HG03280 (cell line): ENCODE measurements around the gene CSGALNACT2.

ENCODE experiments used
- ATAC-seq: cut with Tn5 transposase; IDR thresholded peaks from one replicate; pipeline ENCODE4 v1.9.1; 2021; ENCODE audit warnings: mild to moderate bottlenecking, moderate library complexity; ENCODE audit not compliant: unreplicated experiment

Gene CSGALNACT2

DNA sequence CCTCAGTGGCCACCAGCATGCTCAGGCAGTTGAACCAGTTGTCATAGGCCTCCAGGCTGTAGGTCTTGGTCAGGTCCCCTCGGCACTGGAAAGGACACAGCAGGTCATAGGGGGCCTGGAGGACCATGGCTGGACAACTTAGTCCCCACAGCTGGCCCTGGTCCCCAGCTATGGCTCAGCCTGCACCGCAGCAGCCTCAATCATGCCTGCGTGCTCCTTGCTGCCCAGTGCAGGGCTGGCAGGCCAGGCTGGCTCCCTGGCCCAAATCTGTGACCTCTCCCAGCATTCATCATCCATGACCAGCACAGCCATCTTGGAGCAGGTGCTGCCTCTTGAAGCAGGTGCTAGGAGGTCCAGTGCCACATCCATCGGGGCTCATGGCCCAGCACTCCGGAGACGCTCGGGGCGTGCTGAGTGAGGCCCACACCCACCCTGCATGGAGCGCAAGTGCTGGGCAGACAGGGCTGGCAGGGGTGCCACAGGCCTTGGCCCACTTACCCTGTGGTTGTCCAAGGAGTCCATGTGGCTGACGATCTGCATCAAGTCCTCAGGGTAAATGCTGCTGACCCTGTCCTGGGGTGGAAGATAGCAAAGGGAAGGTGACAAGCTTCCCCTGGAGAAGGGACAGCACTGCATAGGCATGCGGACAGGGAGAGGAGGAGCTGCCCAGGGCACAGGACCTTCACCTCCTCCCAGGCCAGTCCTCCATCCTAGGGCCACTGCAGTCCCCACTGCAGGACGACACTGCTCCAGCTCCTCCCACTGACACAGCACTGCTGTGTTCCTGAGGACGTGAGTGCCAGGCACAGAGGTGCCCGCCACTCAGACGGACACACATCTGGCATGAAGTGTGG, 61.7 kb downstream of the CSGALNACT2 start:
- ATAC-seq: no peak

GRCh38 chr10:43200538-43201390, 62.5 kb downstream of the CSGALNACT2 start:
- ATAC-seq: no peak

DNA sequence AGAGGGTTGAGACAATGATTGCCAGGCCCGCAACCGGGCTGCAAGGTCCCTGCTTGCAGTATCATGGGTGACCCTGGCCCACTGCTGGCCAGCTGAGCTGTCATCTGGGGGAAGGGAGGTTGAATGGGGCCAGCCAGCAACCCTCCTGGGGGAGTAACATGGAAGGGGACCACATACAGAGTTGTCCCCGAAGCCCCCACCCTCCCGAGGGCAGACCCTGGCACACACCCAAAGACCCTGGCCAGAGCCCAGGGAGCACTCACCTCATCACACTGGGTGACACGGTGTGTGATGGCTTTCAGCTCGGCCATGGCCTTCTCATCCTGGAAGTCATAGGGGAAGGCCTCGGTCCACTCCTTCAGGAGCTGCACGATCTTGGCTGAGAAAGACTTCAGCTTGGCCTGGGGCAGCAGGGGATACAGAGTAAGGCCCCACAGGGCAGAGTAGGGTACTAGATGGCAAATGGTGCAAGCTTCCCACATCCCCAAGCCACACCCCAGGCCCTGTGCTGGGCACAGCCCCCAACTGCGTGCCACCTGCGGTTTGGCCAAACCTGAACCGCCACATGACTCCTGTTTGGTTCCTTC, 63.4 kb downstream of the CSGALNACT2 start:
- ATAC-seq: no peak

DNA sequence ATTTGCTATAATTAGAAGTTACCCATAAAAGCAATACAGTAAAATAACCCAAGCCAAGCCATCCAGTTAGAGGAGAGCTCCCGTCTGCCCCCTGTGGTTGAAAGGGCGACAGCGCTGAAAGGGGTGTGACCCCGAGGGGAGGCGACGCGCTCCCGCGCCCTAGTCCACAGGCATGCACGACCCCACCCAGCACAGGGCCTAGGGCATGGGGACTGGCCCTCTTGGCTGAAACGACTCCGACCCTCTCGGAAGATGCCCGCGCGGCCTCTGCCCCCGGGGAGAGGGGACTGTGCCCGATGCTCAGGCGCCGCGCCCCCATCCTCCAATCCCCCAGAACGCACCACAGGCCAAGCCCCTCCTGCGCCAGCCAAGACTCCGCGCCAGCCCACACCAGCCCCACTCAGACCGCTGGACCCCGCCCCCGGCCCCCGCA, 64.0 kb downstream of the CSGALNACT2 start:
- peak; percentile 49 for ATAC-seq

DNA sequence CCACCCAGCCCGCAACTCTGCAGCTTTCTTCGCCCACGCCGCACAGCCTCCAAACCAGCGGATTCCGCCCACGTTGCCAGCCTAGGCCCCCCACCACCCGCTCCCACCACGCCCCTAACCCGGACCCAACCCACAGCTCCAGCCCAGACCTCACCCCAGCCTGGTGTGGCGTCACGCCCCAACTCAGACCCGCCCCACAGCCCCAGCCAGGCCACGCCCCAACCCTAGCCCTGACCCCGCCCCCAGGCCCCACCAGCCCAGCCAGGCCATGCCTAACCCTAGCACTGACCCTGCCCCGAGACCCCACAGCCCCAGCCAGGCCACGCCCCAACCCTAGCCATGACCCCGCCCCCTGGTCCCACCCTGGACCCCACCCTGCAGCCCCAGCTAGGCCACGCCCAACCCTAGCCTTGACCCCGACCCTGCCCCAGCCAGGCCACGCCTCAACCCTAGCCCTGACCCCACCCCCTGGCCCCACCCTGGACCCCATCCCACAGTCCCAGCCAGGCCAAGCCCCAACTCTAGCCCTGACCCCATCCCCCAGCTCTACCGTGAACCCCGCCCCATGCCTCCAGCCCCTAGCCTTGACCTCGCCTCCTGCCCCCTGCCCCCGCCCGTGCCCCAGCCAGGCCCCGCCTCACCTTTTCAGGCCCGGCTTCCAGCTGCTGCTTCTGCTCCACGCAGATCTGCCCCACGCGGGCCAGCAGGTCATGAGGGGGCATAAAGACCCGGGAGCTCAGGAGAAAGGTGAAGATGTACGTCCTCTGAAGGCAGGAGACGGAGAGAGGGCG, 64.6 kb downstream of the CSGALNACT2 start:
- no peak for ATAC-seq

GRCh38 chr10:43203448-43204041, 65.3 kb downstream of the CSGALNACT2 start:
- peak; percentile 32 for ATAC-seq

- ATAC-seq: peak; percentile 5
These were observed 66.0 kb downstream of the CSGALNACT2 start for GRCh38 chr10:43204042-43204942.

- peak; percentile 59 for ATAC-seq
These were observed 66.9 kb downstream of the CSGALNACT2 start for GRCh38 chr10:43204943-43205671.

DNA sequence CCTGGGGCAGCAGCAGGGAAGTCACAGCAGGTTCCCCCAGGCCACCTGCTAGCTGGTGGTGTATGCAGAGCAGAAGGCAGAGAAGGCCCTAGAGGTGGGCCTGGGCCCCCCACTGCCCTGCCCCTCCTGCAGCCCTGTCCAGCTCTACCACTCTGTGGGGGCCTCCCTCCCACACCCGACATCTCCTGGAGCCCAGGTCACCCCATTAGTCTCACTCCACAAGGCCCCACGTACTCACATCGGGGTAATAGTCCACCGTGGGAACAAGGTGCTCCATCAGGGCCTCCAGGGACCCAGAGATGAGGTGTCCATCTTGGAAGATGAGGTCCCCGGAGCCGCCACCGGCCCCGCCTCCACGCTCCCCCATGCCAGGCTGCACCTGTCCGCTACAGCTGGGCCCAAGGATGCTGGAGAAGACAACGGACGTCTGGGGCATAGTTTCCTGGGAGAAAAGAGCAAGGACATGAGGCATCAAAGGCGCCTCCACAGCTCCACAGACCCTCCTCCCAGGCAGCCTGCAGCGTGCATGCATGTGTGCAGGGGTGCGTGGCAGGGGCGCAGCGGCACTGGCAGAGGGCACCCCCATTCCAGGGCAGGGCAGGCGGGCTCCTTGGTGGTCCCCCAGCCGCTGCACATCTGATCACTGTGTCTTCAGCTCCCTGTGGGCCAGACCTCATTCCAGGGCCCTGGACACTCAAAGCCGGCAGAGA, 67.6 kb downstream of the CSGALNACT2 start:
- ATAC-seq: no peak

DNA sequence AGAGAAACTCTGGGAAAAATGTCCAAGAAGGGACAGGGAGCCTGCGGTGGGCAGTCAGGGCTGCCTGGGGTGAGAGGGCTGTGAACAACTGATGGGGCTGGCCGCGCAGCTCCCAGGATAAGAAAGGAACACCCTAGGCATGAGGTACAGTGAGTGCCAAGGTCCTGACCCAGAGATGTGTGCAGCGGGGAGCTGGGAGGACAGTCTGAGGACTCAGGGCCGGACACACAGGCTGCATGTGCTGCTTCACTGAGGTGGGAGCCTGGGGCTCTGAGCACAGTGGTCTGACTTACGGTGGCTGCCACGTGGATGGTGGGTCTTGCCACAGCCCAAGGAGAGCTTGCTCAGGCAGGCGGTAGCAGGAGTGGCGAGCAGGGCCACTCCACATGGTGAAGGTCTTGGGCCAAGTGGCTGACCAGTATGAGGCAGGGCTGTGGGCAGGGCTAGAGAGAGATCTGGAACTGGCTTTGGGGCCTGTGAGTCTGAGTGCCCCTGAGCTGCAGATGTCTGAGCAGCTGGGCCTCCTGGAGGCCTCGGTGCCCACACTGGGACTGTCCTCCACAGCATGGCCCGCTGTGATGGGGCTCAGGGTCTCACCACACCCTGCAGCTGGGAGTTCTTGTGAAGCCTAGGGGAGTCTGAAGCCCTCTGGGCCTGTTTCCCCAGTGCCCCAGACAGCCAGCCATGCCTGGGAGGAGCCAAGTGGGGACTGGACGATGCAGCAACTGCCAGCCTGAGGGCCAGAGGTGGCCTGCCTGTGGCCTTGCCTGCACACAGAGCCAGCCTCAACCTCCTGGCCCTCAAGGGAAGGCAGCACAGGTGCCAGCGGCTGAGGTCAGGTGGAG, 68.4 kb downstream of the CSGALNACT2 start:
- no peak for ATAC-seq

DNA sequence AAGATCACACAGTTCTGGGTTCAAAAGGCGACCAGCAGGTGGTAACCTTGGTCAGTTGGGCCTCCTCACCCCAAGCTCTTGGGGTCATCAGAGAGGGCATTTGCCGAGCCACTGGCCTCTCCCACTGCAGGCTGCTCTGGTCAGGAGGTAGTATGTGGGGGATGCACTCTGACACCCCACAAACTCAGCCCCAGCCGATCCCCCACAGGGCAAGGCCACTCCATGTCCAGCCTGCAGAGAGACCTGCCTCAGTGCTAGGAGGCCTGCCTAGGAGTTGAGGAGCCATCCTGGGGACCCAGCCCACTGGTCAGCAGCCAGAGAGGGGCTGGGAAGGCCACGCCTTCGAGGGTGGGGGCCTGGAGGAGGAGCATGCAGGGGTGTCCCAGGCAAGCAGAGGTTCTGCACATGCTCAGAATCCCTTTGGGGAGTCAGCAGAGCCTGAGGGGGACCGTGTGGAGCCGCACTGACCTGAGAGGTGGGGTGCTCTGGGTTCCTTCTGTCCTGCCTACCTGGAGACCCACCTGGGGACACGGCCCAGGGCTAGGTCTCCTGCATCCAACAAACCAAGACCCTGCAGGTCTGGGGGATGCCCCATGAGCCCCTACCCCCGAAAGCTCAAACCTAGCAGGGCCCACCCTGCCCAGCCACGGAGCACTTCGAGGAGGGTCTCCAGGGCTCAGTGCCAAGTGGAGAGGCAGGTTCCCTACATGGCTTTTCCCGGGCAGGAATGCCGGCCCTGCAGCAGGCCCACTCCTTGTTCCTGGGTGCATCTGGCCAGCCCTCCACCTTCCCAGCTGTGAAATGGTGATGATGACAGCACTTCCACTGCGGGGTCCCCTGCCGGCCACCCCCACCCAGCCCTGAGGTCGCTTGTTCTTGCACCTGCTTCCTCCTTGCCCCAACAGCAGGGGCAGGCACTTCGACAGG, 70.2 kb downstream of the CSGALNACT2 start:
- no peak for ATAC-seq

DNA sequence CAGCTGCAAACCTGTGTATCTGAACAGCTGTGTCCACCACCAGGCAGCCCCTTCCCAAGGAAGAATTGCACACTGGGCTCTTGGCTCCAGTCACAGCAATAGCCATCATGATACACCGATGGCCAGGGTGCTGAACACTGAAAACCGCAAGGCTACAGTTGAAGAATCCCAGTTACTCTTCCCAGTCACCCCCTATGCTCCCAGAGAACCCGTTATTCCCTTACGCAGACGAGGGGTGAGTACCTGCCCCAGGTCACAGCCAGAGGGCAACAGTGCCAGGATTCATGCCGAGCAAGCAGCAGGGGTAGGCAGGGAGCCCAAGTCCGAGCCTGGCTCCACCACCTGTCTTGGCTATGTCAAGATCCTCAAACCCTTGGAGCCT, 70.8 kb downstream of the CSGALNACT2 start:
- no peak for ATAC-seq

DNA sequence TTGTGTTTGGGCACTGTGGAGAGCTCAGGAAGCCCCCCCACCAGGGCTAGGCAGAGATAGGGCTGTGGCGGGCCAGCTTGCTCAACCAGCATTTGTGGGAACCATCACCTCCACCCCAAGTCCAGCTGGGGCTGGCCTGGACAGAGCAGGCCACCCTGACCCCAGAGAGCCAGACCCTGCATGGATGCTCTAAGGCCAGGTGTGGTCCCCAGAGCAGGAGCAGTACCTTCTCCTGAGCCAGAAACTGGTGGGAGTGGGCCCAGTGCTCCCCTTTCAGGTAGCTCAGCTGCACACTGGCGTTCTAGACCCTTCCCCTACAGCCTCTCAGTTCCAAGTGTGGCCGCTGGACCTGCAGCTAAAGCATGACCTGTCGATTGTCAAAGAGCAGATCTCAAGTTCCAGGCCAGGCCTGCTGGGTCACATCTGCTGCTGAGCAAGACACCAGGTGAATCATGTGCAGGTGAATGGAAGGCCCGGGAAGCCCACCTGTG, 71.5 kb downstream of the CSGALNACT2 start:
- no peak for ATAC-seq

DNA sequence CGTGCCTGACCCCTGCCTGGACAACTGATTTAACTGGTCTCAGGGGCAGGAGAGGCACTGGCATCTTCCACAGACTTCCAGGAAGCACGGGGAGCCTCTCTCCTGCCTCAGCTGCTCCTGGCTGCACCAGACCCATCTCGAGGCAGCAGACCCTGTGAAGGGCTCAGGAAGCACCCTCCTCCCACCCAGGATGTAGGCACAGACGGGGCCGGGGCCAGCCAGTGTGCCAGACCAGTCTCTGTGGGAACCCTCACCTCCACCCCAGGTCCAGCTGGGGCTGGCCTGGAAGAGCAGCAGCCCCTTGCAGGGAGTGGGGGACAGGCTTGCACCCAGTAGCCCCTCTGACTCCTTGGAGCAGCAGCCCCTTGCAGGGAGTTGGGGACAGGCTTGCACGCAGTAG, 72.3 kb downstream of the CSGALNACT2 start:
- no peak for ATAC-seq

GRCh38 chr10:43211030-43211429, 72.8 kb downstream of the CSGALNACT2 start:
- ATAC-seq: no peak
